Umbilical cord (tissue), 2 donors: ENCODE results near the gene ZBTB3. TPM values are rescaled to one million over a fixed set of nuclear protein-coding genes. Genes with fewer than 3 reads are reported as not detected.
"Not testable (repeated sequence)": the region's sequence is repeated elsewhere in the genome, so short reads cannot be mapped to it uniquely, and the experiment has no call there.

Experiments
- DNase-seq: peaks from one replicate; pipeline ENCODE4 v3.0.0-alpha.2; 2015; ENCODE audit warnings: low spot score
- total RNA-seq: library from RNA; depleted of rRNA; stranded (reverse); fragments of >200 nt; gene quantifications from one replicate; pipeline ENCODE4 v1.2.3, GENCODE V29; 2014; ENCODE audit warnings: low replicate concordance; ENCODE audit not compliant: insufficient read depth

The ZBTB3 gene
- total RNA-seq, 1 donor from 2014 or later, result 6.5 TPM

DNA sequence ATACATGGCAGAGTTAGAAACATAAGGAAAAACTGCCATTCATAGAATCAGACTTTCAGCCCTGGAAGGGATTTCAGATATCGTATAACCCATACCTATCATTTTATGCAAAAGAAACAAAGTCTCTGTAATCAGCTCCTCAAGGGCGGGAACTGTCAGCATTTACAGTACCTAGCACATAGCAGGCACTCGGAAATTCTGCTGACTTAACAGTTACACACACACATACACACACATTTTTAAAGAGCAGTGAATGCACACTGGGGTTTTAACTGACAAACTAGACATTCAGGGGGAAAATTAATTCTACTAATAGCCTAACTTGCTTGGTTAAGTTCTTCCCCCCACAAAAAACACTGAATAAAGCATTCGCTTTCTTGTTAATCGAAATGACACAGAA, 37.8 kb downstream of the ZBTB3 start:
- no peak for DNase-seq

DNA sequence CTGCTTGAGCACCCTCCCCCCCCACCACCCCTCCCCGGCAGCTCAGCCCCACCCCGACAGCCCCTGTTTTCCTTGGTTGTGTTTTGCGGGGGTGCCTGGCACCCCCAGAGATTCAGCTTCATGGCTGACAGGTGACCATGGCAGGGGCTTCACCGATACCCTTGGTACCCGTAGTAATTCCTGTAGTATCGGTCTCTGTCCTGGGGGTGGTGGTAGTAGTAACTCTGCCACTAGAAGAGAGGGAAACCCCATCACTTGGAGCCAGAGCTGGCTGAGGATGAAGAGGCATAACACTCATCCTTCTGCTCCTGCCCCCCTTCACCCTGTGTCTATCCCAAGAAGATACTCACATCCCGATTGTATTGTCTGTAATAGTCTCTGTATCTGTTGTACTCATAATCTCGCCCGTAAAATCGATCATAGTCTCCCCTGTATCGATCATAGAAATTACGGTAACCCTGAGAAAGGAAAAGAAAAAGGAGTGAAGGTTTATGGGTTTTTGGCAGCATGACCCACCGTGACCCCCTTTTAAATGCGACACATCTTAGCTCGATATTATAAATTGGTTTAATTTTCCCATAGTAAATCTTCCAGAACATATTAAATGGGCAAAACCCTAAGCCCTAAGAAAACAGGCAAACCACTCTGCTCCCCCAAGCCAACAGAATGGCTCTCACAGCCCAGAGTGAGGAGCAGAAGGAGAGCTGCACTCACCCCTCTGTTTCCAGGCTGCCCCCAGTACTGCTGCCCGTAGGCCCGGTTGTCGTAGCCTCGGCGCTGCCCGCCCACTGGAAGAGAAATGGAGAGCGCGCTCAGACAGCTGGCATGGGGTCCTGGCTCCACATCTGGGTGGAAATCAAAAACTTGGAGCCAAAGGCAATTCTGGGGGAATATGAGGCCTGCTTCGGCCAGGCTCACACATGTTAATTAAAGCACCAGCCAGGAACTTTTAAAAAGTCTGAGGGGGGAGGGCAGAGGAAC, 38.5 kb downstream of the ZBTB3 start:
- no peak for DNase-seq

DNA sequence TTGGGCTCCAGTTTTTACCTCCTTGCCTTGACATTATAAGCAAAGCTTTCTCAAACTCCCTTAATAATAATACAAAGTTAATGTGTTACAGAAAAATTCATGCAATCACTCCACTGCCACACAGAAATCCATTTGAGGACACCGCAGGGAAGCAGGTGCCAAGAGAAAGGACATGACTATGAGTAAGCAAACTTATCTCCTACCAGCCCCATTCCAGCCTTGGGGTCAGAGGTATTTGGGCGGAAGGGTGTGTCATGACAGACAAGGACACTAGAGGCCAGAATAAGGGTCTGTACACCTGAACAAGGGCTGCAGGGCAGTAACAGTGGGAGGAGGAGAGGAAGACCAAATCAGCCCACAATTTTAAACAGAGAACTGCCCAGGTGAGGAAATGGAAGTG, 40.6 kb downstream of the ZBTB3 start:
- no peak for DNase-seq

DNA sequence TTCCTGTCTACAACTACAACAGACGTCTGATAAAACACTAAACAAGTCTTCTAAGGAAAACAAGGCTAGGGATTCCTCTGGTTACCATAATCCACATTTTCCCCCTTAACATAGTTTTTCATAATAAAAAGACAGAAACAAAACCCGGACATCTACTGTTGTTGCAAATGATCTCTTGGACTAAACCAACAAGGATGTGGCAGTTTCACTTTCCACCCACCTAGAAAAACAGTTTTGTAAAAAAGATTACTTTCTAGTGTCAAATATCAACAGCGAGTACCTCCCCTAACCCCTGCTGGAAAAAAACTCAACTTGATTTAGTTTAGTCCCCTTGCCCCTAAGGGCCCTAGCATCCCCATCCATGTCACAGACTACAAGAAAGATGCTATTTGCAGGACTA, 41.1 kb downstream of the ZBTB3 start:
- DNase-seq, result no peak

DNA sequence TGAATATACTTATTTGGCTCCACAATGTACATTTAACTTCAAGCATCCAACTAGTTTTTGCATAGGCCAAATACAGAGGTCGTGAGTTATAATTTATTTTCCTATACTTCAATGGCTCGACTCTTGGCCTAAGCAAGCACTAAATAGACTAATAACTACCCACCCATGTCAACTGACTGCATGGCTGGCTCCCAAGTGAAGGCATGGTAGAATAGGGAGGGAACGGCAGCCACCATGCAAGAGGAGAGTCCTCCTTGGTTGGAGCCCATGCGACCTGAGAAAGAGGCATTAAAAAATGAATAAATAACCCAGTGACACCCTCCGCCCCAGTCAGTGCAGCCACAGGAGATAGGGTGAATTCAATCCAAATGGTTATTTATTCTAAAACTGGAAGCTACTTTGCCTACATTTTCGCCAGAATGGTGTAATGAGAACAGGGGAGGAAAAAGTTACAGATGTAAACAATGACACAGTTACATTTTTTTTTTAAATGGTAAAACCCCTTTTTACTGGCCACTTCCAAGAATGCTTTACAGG, 41.6 kb downstream of the ZBTB3 start:
- no peak for DNase-seq

DNA sequence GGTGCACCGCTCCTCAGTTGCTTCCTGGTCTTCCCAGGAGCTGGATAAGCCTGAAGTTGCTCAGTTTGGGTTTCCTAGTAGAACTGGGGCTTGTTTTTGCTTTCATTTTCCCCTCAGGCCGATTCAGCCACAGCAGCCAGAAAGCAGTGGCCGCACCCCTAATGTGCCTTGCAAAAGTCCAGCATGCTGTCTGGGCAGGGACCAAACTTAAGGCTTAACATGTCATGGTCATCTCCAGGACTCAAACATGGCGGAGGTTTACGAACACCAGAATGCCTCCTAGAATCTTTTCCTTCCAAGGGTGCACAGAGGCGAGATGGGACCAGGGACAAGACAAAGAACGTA, 44.0 kb downstream of the ZBTB3 start:
- no peak for DNase-seq

DNA sequence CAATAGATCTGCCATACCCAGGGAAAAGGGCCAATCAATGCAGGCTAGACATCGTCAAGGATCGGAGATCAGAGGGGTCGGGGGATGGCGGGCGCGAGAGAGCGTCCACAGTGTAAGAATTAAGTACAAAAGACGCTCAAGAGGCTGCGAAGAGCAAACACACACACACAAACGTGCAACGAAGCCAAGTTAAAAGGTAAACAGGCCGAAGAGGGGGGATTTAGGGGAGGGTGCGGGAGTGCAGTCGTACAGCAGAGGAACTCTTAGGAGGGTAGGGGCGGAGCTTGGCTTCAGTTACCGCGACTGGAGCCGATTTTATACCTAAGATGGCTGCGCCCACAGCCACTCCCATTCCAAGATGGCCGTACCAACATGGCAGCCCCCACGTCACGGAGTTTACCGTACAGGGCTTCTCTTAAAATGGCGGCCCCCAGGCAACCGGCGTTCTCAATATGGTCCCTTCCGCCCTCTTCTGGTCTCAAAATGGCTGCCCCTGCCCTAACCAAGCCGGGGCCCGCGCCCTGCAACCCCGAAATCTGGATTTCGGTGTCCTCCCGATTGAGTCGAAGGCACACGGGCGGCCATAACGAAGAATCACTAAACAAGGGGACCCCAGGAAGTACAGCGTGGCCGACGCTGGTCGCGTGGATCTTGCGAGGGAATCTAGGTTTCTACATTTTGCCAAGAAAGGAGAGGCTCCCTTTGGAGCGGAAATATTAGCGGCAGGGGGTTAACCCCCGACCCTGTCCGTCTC, 44.5 kb downstream of the ZBTB3 start:
- peak; percentile 99 for DNase-seq

DNA sequence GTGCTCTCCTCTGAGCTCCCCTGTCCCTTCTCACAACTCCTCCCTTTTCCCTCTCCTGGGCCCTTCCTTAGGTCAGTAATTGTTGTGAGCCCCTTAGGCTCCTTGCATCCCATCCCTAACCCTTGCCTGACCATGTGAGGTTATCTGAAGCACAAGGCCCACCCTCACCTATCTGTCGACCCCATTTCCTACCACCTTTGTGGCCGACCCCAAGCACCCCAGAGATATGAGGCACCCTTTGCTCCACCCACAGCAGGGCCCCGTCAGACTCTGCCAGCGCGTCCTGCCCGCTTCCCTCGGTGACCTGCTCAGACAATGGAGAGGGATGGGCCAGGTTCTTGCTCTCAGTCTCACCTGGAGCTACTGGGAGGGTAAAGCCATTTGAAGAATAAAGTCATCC, 45.2 kb downstream of the ZBTB3 start:
- DNase-seq, result no peak

DNA sequence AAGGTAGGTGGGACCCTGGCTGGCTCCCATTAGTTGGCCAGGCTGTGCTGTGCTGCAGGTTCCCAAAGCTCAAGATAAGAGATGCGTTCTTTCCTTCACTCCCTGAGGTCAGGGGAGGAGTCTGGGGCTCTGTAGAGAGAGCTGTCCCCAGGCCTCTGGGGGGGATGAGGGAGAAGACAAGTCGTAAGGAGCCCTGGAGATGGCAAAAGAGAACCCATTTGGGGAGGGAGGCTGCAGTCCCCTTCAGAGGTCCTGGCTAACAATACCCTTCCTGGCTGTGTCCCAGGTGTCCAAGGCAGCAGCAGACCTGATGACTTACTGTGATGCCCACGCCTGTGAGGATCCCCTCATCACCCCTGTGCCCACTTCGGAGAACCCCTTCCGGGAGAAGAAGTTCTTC, 45.6 kb downstream of the ZBTB3 start:
- DNase-seq, result no peak

DNA sequence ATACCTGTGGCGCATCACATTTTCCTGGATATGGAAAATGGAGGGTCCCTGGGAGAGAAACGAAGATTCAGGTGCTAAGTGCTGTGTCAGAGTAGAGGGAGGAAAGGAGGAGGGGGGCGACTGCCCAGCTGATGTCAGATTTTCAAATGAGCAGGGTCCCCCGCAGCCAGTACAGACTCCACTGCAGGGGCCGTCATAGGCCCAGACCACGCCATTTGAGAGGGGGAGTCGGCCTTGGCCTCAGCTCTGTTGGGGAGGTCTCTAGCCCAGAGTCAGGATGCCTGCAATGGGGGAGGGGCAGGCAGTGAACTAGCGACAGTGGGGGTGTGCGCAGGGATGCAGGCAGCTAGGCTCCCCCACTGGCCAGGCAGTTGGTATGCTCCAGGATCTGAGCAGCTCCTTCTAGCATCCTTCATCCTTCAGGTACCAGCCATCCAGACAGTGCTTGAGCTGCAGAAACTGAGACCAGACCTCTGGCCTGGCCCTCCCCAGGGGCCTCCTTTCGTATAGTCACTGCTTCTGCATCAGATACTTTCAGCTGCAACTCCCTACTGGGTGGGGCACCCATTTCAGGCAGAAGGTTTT, 46.6 kb downstream of the ZBTB3 start, which contains the start of the genes BSCL2 and GNG3:
Gene BSCL2 (minus strand): TSS at position 148 of the 585 bp plus-strand sequence. CDS start 229 bp downstream, outside the sequence.
Gene GNG3 (plus strand): TSS at position 400 of the 585 bp plus-strand sequence. CDS start 620 bp downstream, outside the sequence.
- DNase-seq, result peak; percentile 47

DNA sequence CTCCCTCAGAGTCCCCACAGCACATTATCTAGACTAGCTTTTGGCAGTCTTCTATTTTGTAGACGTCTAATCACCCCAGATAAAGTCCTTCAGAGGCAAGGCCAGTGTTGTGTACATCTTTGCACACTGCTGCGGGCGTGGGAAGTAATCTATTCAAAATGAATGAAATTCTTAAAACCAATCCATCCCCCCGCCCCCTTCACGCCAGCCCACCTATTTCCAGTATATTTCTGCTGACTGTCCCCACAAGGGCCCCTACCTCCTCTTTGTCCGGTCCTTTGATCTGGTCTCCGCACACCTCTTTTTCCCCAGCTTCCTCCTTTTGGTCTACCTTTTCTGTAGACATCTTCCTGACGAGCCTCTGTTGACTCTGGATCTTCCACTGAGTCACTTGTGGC, 47.1 kb downstream of the ZBTB3 start:
- DNase-seq, result no peak

DNA sequence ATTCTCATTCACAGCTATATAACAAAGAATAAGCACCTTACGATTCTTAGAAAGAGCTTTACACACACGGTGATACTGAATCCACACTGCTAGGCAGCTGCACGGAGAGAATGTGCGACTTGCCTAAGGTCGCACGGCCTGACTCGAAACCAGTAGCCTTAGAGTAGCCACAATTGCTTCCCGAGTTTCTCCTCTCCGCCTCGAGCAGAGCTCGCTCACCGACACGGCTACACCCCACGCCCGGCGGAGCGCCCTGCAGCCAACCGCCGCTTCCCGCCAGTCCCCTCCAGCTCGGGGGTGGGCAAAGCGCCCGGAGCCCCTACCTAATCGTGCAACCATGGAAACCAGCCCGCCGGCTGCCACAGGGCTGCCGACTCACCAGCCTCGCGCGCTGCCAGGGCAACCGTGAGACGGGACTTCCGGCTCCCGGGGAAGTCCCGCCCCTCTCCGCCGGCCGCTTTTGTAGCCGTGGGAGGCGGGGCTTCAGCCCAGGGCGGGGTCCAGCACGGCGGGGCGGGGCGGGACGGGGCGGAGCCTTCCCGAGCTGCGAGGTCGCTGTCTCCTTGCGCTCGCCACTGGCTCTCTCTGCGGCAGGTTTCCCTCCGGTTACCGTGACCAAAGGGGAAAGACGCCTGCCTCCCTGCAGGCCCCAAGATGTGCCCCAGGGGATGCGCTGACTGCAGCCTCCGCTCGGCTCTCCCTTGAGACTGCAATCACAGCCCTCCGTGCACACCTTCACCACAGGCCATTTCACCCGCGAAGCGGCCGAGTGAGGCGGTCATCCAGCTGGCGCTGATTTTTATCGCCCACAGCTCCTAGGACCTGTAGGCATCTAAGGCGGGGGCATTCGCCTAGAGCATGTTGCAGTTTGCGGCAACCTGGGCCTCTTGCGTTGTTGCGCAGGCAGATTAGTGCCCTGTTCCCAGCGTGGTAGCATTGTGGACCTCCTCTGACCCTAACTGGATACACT, 47.8 kb downstream of the ZBTB3 start:
- DNase-seq, result peak; percentile 97

DNA sequence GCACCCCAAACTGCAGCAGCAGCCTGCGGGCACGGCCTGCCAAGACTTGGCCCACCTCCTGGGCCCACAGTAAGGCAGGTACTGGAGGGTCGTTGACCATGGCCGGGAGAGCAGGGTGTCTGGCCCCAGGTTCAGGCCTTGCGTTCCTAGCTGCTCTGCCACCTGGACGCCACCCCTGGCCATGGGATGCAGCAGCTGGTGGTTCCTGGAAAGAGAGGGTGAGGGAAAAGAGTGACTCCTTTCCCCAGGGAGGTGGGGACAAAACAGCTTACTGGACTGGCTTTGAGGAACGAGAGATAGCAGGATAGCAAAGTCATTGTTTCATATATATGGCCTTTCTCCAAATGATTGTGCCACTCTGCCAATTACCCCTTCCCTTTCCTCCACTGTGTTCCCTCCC, 48.5 kb downstream of the ZBTB3 start:
- DNase-seq, result no peak

DNA sequence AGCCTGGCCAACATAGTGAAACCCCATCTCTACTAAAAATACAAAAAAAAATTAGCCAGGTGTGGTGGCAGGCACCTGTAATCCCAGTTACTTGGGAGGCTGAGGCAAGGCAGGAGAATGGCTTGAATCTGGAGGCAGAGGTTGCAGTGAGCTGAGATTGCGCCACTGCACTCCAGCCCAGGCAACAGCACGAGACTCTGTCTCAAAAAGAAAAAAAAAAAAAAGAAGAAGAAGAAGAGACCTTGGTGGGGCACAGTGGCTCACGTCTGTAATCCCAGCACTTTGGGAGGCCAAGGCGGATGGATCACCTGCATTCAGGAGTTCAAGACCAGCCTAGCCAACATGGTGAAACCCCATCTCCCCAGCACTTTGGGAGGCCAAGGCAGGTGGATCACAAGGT, 50.0 kb downstream of the ZBTB3 start:
- DNase-seq, result not testable (repeated sequence)

DNA sequence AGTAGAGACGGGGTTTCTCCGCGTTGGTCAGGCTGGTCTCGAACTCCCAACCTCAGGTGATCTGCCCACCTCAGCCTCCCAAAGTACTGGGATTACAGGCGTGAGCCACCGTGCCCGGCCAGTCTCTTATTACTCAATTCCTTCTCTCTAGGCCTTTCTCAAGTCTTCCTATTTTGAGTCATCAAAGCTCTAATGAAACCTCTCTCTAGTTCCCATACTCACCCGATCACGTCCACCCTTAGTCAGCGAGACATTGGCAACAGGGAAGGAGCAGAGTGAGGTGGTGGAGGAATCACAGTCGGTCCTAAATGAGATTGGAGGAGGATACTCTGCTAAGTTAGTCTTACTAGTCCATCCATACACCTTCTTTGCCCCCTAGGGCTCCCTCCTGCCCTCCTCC, 51.7 kb downstream of the ZBTB3 start:
- no peak for DNase-seq

Other genes starting within 250 kb of the ZBTB3 start
- gene AHNAK, start 207.4 kb downstream of the ZBTB3 start, total RNA-seq, result 550 TPM
- gene EEF1G, start 180.3 kb downstream of the ZBTB3 start, total RNA-seq, result 944 TPM
- 2.4 TPM for gene TUT1, start 162.6 kb downstream of the ZBTB3 start, total RNA-seq
- gene MTA2, start 152.3 kb downstream of the ZBTB3 start, total RNA-seq, result 58.3 TPM
- 41.7 TPM for gene EML3, start 141.4 kb downstream of the ZBTB3 start, total RNA-seq
- gene ROM1, start 140.9 kb downstream of the ZBTB3 start, total RNA-seq, result 8.7 TPM
- 7.9 TPM for gene B3GAT3, start 132.2 kb downstream of the ZBTB3 start, total RNA-seq
- 96.8 TPM for gene GANAB, start 107.5 kb downstream of the ZBTB3 start, total RNA-seq
- 11.3 TPM for gene INTS5, start 100.9 kb downstream of the ZBTB3 start, total RNA-seq
- 14.2 TPM for gene C11orf98, start 89.0 kb downstream of the ZBTB3 start, total RNA-seq
- 3.1 TPM for gene CSKMT, start 88.8 kb downstream of the ZBTB3 start, total RNA-seq
- 2.9 TPM for gene UQCC3, start 82.5 kb downstream of the ZBTB3 start, total RNA-seq
- 0.72 TPM for gene LBHD1, start 81.9 kb downstream of the ZBTB3 start, total RNA-seq
- gene UBXN1, start 75.1 kb downstream of the ZBTB3 start, total RNA-seq, result 98.0 TPM
- 3.1 TPM for gene LRRN4CL, start 64.6 kb downstream of the ZBTB3 start, total RNA-seq
- 6.3 TPM for gene BSCL2, start 46.7 kb downstream of the ZBTB3 start, total RNA-seq
- gene GNG3, start 46.5 kb downstream of the ZBTB3 start, total RNA-seq, result not detected
- gene HNRNPUL2, start 26.7 kb downstream of the ZBTB3 start, total RNA-seq, result 13.5 TPM
- gene TTC9C, start 25.7 kb downstream of the ZBTB3 start, total RNA-seq, result 27.0 TPM
- 24.6 TPM for gene POLR2G, start 7.4 kb upstream of the ZBTB3 start, total RNA-seq
- gene TAF6L, start 17.2 kb upstream of the ZBTB3 start, total RNA-seq, result 10.1 TPM
- 11.1 TPM for gene TMEM179B, start 33.2 kb upstream of the ZBTB3 start, total RNA-seq
- gene TMEM223, start 37.8 kb upstream of the ZBTB3 start, total RNA-seq, result 33.5 TPM
- gene NXF1, start 51.3 kb upstream of the ZBTB3 start, total RNA-seq, result 22.6 TPM
- gene STX5, start 77.9 kb upstream of the ZBTB3 start, total RNA-seq, result 44.3 TPM
- not detected for gene TEX54, start 78.7 kb upstream of the ZBTB3 start, total RNA-seq
- gene WDR74, start 85.4 kb upstream of the ZBTB3 start, total RNA-seq, result 44.3 TPM
- 77.0 TPM for gene SLC3A2, start 126.7 kb upstream of the ZBTB3 start, total RNA-seq
- 2.4 TPM for gene CHRM1, start 167.2 kb upstream of the ZBTB3 start, total RNA-seq
- not detected for gene SLC22A6, start 230.8 kb upstream of the ZBTB3 start, total RNA-seq